ENCODE measurements around the gene IGSF10.

Gene IGSF10

GRCh38 chr3:151439652-151440125 is 21.2 kb downstream of the IGSF10 start:
- Mint-ChIP-seq H3K36me3 (ENCODE audit: low read depth) (no peaks in the 10 kb centered on the region), H3K27me3 (ENCODE audit: low read depth) (no peaks in the 10 kb centered on the region), H3K27ac (no peak overlapping the region), H3K9me3 (peaks cover 2% of the 10 kb centered on the region), H3K4me3 (no peak overlapping the region), H3K4me1 (no peaks in the 10 kb centered on the region)
- peak; percentile 79 to 88 (median 86) for TF ChIP-seq CTCF (IDR thresholded peaks at IDR 0.05; ENCODE audit: unreplicated experiment in 3 of 3)

- no peak overlapping the region for H3K27ac Mint-ChIP-seq
Measured at GRCh38 chr3:151437906-151438305, 23.0 kb downstream of the IGSF10 start.

GRCh38 chr3:151436675-151437446 is 24.0 kb downstream of the IGSF10 start:
- H3K4me1 Mint-ChIP-seq = no peaks in the 10 kb centered on the region
- H3K9me3 Mint-ChIP-seq = no peaks in the 10 kb centered on the region
- H3K36me3 Mint-ChIP-seq (ENCODE audit: low read depth) = peaks cover 3% of the 10 kb centered on the region
- no peak overlapping the region for H3K27ac Mint-ChIP-seq
- TF ChIP-seq CTCF (IDR thresholded peaks at IDR 0.05; ENCODE audit: unreplicated experiment in 3 of 3) = no peak
- no peaks in the 10 kb centered on the region for H3K27me3 Mint-ChIP-seq (ENCODE audit: low read depth)
- H3K4me3 Mint-ChIP-seq = no peak overlapping the region

More at GRCh38 chr3:151437906-151438305, 23.0 kb downstream of the IGSF10 start:
- no peak for TF ChIP-seq CTCF (IDR thresholded peaks at IDR 0.05; ENCODE audit: unreplicated experiment in 3 of 3)
- no peaks in the 10 kb centered on the region for H3K4me1 Mint-ChIP-seq
- no peaks in the 10 kb centered on the region for H3K9me3 Mint-ChIP-seq
- H3K4me3 Mint-ChIP-seq = no peak overlapping the region
- peaks cover 3% of the 10 kb centered on the region for H3K36me3 Mint-ChIP-seq (ENCODE audit: low read depth)
- H3K27me3 Mint-ChIP-seq (ENCODE audit: low read depth) = no peaks in the 10 kb centered on the region

- Mint-ChIP-seq H3K27ac (peak overlapping the region in 2 of 3 experiments; percentile 47 to 57), H3K4me1 (no peaks in the 10 kb centered on the region), H3K4me3 (no peak overlapping the region), H3K36me3 (ENCODE audit: low read depth) (peaks cover 25% of the 10 kb centered on the region), H3K9me3 (peaks cover 7% of the 10 kb centered on the region), H3K27me3 (ENCODE audit: low read depth) (no peaks in the 10 kb centered on the region)
- no peak for TF ChIP-seq CTCF (IDR thresholded peaks at IDR 0.05; ENCODE audit: unreplicated experiment in 3 of 3)
Measured at GRCh38 chr3:151434151-151434890, 26.5 kb downstream of the IGSF10 start.

GRCh38 chr3:151432616-151433372 is 28.1 kb downstream of the IGSF10 start:
- Mint-ChIP-seq H3K36me3 (ENCODE audit: low read depth) (peaks cover 32% of the 10 kb centered on the region), H3K4me1 (no peaks in the 10 kb centered on the region), H3K9me3 (peaks cover 7% of the 10 kb centered on the region), H3K4me3 (no peak overlapping the region), H3K27ac (no peak overlapping the region), H3K27me3 (ENCODE audit: low read depth) (no peaks in the 10 kb centered on the region)
- no peak for TF ChIP-seq CTCF (IDR thresholded peaks at IDR 0.05; ENCODE audit: unreplicated experiment in 3 of 3)
